ENCODE measurements around the gene RINT1. TPM values are rescaled to one million over a fixed set of nuclear protein-coding genes. Genes with fewer than 3 reads are reported as not detected.

The RINT1 gene
- total RNA-seq, 3 donors from 2014 or later, result 31.3 to 34.1 (median 31.5) TPM

- ATAC-seq (no peak), DNase-seq (no peak)
- H3K27me3 Mint-ChIP-seq (ENCODE audit: low read depth), result peaks cover 11% of the 10 kb centered on the region
- H3K9me3 Mint-ChIP-seq, result no peaks in the 10 kb centered on the region
- H3K4me3 Mint-ChIP-seq, result no peak overlapping the region
- peaks cover 5% of the 10 kb centered on the region for H3K4me1 Mint-ChIP-seq (ENCODE audit: low read depth)
- H3K36me3 Mint-ChIP-seq (ENCODE audit: insufficient read depth), result peaks cover 2% of the 10 kb centered on the region
Measured at GRCh38 chr7:105577251-105577650, 45.2 kb downstream of the RINT1 start.

GRCh38 chr7:105578496-105578895 is 46.5 kb downstream of the RINT1 start:
- Mint-ChIP-seq H3K9me3 (no peaks in the 10 kb centered on the region), H3K4me3 (no peak overlapping the region)

GRCh38 chr7:105580022-105580740 is 48.2 kb downstream of the RINT1 start:
- H3K4me1 Mint-ChIP-seq (ENCODE audit: low read depth), result peaks cover 5% of the 10 kb centered on the region
- no peak for ATAC-seq
- H3K27me3 Mint-ChIP-seq (ENCODE audit: low read depth), result peaks cover 17% of the 10 kb centered on the region
- peaks cover 8% of the 10 kb centered on the region for H3K9me3 Mint-ChIP-seq
- H3K36me3 Mint-ChIP-seq (ENCODE audit: insufficient read depth), result peaks cover 1% of the 10 kb centered on the region
- DNase-seq, result no peak
- H3K4me3 Mint-ChIP-seq, result no peak overlapping the region

More at GRCh38 chr7:105578496-105578895, 46.5 kb downstream of the RINT1 start:
- Mint-ChIP-seq H3K4me1 (ENCODE audit: low read depth) (peaks cover 5% of the 10 kb centered on the region), H3K27me3 (ENCODE audit: low read depth) (peaks cover 17% of the 10 kb centered on the region), H3K36me3 (ENCODE audit: insufficient read depth) (peaks cover 2% of the 10 kb centered on the region)
- ATAC-seq (no peak), DNase-seq (no peak)

DNA sequence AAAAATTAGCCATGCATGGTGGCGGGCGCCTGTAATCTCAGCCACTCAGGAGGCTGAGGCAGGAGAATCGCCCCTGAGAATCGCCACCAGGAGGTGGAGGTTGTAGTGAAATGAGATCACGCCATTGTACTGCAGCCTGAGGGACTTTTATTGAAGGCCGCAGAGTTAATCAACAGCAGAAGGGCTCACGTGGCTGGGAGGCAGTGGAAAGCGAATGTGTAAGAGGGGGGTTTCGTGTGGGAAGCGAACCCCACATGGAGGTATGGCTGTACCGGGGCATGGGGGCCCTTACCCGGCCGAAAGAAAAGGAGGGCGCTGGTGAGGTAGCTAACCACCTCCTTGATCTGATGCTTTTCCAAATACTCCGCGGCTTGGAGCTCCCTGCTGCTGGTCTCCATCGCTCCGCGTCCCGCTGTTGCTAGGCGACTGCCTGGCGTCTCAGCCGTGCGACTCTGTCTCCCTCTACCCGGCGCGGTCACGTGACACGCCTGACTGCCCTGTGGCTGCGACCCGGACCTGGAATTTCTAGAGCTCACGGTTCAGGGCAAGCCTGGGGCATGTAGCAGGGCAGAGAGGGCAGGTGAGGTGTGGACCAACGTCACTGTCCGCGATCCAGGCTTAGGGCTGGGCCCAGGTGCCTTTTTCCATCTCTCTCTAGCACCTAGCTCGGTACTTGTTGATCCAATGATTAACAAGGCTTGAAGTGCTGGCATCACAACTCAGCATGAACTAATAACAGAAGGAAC is 49.2 kb downstream of the RINT1 start, which contains the start of gene EFCAB10:
Gene EFCAB10, minus strand, starts transcription at position 428 of the 746 bp plus-strand sequence. Its CDS starts 30 bp downstream, at position 398.
- H3K4me3 Mint-ChIP-seq, result peak within 1 kb of the TSS; percentile 70
- DNase-seq (peak; percentile 8), ATAC-seq (peak; percentile 62 to 82)
- H3K27me3 Mint-ChIP-seq (ENCODE audit: low read depth), result peaks cover 17% of the 10 kb centered on the region
- H3K9me3 Mint-ChIP-seq, result peaks cover 8% of the 10 kb centered on the region
- H3K36me3 Mint-ChIP-seq (ENCODE audit: insufficient read depth), result peaks cover 1% of the 10 kb centered on the region
- H3K4me1 Mint-ChIP-seq (ENCODE audit: low read depth), result peaks cover 5% of the 10 kb centered on the region

GRCh38 chr7:105583061-105583460 is 51.1 kb downstream of the RINT1 start:
- Mint-ChIP-seq H3K9me3 (peaks cover 8% of the 10 kb centered on the region), H3K4me3 (no peak overlapping the region)
- no peak for ATAC-seq

DNA sequence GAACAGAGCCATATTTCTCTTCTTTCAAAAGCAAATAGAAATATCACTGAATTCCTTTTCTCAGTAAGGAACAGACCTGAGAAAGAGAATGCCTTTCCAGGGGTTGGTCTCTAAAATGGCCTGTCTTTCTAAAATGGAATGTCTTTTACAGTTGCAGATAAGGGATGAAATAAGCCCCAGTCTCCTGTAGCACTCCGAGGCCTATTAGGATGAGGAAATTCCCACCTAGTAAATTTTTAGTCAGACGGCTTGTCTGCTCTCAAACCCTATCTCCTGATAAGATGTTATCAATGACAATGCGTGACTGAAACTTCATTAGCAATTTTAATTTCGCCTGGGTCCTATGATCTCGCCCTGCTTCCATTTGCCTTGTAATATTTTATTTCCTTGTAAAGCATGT is 52.2 kb downstream of the RINT1 start:
- DNase-seq, result no peak
- Mint-ChIP-seq H3K4me3 (no peak overlapping the region), H3K27me3 (ENCODE audit: low read depth) (peaks cover 17% of the 10 kb centered on the region), H3K9me3 (peaks cover 8% of the 10 kb centered on the region), H3K4me1 (ENCODE audit: low read depth) (peaks cover 12% of the 10 kb centered on the region), H3K36me3 (ENCODE audit: insufficient read depth) (peaks cover 1% of the 10 kb centered on the region)
- ATAC-seq, result no peak

More at GRCh38 chr7:105583061-105583460, 51.1 kb downstream of the RINT1 start:
- Mint-ChIP-seq H3K36me3 (ENCODE audit: insufficient read depth) (peaks cover 1% of the 10 kb centered on the region), H3K4me1 (ENCODE audit: low read depth) (peaks cover 8% of the 10 kb centered on the region), H3K27me3 (ENCODE audit: low read depth) (peaks cover 17% of the 10 kb centered on the region)
- DNase-seq, result no peak

DNA sequence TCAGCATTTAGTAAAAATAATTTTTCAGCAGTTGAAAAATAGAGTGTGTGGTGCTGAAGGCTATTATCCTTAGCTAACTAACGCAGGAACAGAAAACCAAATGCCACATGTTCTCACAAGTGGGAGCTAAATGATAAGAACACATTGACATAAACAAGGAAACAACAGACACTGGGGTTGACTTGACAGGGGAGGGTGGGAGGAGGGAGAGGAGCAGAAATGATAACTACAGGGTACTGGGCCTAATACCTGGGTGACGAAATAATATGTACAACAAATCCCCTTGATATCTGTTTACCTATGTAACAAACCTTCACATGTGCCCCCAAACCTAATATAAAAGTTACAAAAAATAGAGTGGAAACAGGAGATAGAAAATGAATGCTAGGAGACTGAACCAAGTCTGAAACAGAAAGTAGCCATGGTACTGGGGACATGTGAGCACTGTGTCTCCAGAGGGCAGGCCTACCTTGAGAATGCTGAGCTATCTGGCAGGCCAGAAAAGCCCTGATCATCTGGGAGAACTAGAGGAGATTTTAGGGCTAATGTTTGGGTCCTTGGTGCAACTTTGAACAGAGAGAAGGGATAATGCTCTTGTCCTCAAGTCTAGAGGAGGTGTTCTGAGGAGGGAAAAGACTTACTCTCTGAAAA is 54.0 kb downstream of the RINT1 start:
- H3K36me3 Mint-ChIP-seq (ENCODE audit: insufficient read depth), result peaks cover 1% of the 10 kb centered on the region
- H3K4me1 Mint-ChIP-seq (ENCODE audit: low read depth), result peaks cover 16% of the 10 kb centered on the region
- H3K27me3 Mint-ChIP-seq (ENCODE audit: low read depth), result peaks cover 14% of the 10 kb centered on the region
- DNase-seq (no peak), ATAC-seq (no peak)
- H3K4me3 Mint-ChIP-seq, result no peak overlapping the region
- H3K9me3 Mint-ChIP-seq, result peaks cover 8% of the 10 kb centered on the region

GRCh38 chr7:105587909-105588635 is 56.1 kb downstream of the RINT1 start:
- peaks cover 1% of the 10 kb centered on the region for H3K36me3 Mint-ChIP-seq (ENCODE audit: insufficient read depth)
- ATAC-seq (peak in 1 of 2 donors; percentile 47), DNase-seq (no peak)
- no peak overlapping the region for H3K4me3 Mint-ChIP-seq
- peaks cover 8% of the 10 kb centered on the region for H3K9me3 Mint-ChIP-seq
- H3K27me3 Mint-ChIP-seq (ENCODE audit: low read depth), result no peaks in the 10 kb centered on the region
- peaks cover 11% of the 10 kb centered on the region for H3K4me1 Mint-ChIP-seq (ENCODE audit: low read depth)

DNA sequence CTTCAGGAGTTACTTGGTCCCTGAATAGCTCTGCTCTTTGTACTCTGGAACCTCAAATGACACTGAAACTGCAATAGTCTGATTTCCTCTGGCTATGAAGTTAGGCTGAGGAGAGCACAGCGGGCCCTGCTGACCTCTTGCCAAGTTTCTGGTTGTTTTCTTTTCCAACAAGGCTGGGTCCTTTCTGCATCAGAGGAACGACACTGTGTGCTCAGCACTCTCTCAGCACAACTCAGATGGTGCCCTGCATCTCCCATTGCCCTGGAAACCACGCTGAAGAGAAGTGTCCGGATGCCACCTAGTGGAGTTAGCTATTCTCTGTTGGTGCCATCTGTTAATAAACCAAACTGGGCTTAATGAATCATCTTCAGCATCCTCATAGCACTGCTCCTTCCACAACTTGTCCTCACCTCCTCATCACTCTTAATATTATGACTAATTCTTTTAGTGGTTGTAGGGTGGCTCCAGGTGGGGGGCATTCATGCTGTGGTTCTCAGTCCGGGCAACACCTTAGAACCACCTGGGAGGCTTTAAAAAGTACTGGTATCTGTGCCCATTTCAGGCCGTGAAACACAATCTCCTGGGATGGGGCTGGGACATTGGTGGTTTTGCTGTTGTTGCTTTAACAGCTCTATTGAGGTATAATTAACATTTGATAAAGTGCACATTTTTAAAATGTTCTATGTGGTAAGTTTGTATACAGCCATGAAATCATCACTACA is 57.5 kb downstream of the RINT1 start:
- Mint-ChIP-seq H3K9me3 (peaks cover 2% of the 10 kb centered on the region), H3K27me3 (ENCODE audit: low read depth) (no peaks in the 10 kb centered on the region), H3K4me3 (no peak overlapping the region), H3K4me1 (ENCODE audit: low read depth) (peaks cover 11% of the 10 kb centered on the region), H3K36me3 (ENCODE audit: insufficient read depth) (no peaks in the 10 kb centered on the region)
- ATAC-seq (peak; percentile 84 to 89), DNase-seq (peak; percentile 28)

DNA sequence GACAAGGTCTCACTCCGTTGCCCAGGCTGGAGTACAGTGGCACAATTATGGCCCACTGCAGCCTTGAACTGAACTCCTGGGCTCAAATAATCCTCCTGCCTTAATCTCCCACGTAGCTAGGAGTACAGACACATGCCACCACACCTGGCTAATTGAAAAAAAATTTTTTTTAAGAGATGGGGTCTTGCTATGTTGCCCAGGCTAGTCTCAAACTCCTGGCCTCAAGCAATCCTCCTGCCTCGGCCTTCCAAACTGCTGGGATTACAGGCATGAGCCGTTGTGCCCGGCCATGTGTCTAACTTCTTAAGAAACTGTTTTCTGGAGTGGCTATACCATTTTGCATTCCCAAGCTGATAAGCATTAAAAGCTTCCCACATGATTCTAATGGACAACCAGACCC is 58.8 kb downstream of the RINT1 start:
- no peaks in the 10 kb centered on the region for H3K27me3 Mint-ChIP-seq (ENCODE audit: low read depth)
- ATAC-seq, result no peak
- no peaks in the 10 kb centered on the region for H3K36me3 Mint-ChIP-seq (ENCODE audit: insufficient read depth)
- no peak for DNase-seq
- H3K9me3 Mint-ChIP-seq, result no peaks in the 10 kb centered on the region
- H3K4me3 Mint-ChIP-seq, result no peak overlapping the region
- peaks cover 11% of the 10 kb centered on the region for H3K4me1 Mint-ChIP-seq (ENCODE audit: low read depth)

DNA sequence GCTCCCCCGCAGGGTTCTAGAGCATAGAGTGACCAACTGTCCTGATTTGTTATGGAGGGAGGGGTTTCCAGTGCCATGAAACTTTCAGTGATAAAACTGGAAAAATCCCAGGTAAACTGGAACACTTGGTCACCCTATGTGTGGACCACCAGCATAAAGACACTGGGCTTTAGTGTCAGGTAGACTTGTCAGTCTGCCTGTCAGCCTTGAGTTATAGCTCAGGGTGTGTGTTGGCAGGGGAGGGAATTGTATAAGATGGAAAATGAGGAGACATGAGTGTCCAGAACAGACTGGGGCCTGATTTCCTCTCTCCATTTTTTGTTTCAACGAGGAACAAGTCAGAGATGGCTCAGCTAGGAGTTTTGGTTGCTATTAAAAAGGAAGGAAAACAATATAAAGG is 59.5 kb downstream of the RINT1 start:
- DNase-seq (no peak), ATAC-seq (no peak)
- H3K36me3 Mint-ChIP-seq (ENCODE audit: insufficient read depth), result no peaks in the 10 kb centered on the region
- H3K4me1 Mint-ChIP-seq (ENCODE audit: low read depth), result peaks cover 11% of the 10 kb centered on the region
- no peaks in the 10 kb centered on the region for H3K9me3 Mint-ChIP-seq
- H3K4me3 Mint-ChIP-seq, result no peak overlapping the region
- H3K27me3 Mint-ChIP-seq (ENCODE audit: low read depth), result no peaks in the 10 kb centered on the region

GRCh38 chr7:105594034-105594433 is 62.0 kb downstream of the RINT1 start:
- no peaks in the 10 kb centered on the region for H3K36me3 Mint-ChIP-seq (ENCODE audit: insufficient read depth)
- H3K9me3 Mint-ChIP-seq, result no peaks in the 10 kb centered on the region
- H3K27me3 Mint-ChIP-seq (ENCODE audit: low read depth), result no peaks in the 10 kb centered on the region
- peaks cover 4% of the 10 kb centered on the region for H3K4me1 Mint-ChIP-seq (ENCODE audit: low read depth)
- ATAC-seq (no peak), DNase-seq (no peak)
- H3K4me3 Mint-ChIP-seq, result no peak overlapping the region

GRCh38 chr7:105596866-105597265 is 64.9 kb downstream of the RINT1 start:
- H3K27me3 Mint-ChIP-seq (ENCODE audit: low read depth), result peaks cover 1% of the 10 kb centered on the region
- no peaks in the 10 kb centered on the region for H3K36me3 Mint-ChIP-seq (ENCODE audit: insufficient read depth)
- H3K4me3 Mint-ChIP-seq, result no peak overlapping the region
- no peaks in the 10 kb centered on the region for H3K9me3 Mint-ChIP-seq
- DNase-seq (no peak), ATAC-seq (no peak)
- no peaks in the 10 kb centered on the region for H3K4me1 Mint-ChIP-seq (ENCODE audit: low read depth)
